NCI-H510A (cell line): ENCODE data around the gene BIRC6.
A peak's percentile ranks its signal among the peaks of the same experiment; 100 is the strongest.
"Not testable (repeated sequence)": the region's sequence is repeated elsewhere in the genome, so short reads cannot be mapped to it uniquely, and the experiment has no call there.

Experiments
- DNase-seq: peaks from one replicate; lab custom pipeline; 2025; lab: John Stamatoyannopoulos, UW

Gene BIRC6

GRCh38 chr2:32617599-32618189 lies 260.9 kb downstream of the BIRC6 start:
- no peak for DNase-seq

GRCh38 chr2:32622570-32623310 lies 265.9 kb downstream of the BIRC6 start:
- no peak for DNase-seq

- DNase-seq: no peak
Measured at GRCh38 chr2:32623311-32623706, 266.5 kb downstream of the BIRC6 start.

GRCh38 chr2:32624812-32625211 lies 268.0 kb downstream of the BIRC6 start:
- DNase-seq: no peak

GRCh38 chr2:32626639-32627221 lies 269.9 kb downstream of the BIRC6 start:
- no peak for DNase-seq

GRCh38 chr2:32627441-32627813 lies 270.6 kb downstream of the BIRC6 start:
- no peak for DNase-seq

GRCh38 chr2:32627814-32628579 lies 271.2 kb downstream of the BIRC6 start, which contains the start of gene TTC27:
TTC27 (plus strand) TSS chr2:32628050; CDS start chr2:32628293, 243 bp downstream.
- peak; percentile 92 for DNase-seq

GRCh38 chr2:32632089-32632488 lies 275.3 kb downstream of the BIRC6 start:
- DNase-seq: no peak

- DNase-seq: no peak
Measured at GRCh38 chr2:32633040-32633439, 276.2 kb downstream of the BIRC6 start.

- DNase-seq: not testable (repeated sequence)
Measured at GRCh38 chr2:32638548-32638947, 281.7 kb downstream of the BIRC6 start.

- no peak for DNase-seq
Measured at GRCh38 chr2:32641180-32641579, 284.4 kb downstream of the BIRC6 start.

- no peak for DNase-seq
Measured at GRCh38 chr2:32647180-32647651, 290.4 kb downstream of the BIRC6 start.

- DNase-seq: no peak
Measured at GRCh38 chr2:32652555-32653209, 295.9 kb downstream of the BIRC6 start.

- no peak for DNase-seq
Measured at GRCh38 chr2:32656069-32656468, 299.2 kb downstream of the BIRC6 start.

GRCh38 chr2:32663864-32664263 lies 307.0 kb downstream of the BIRC6 start:
- no peak for DNase-seq

GRCh38 chr2:32666704-32667103 lies 309.9 kb downstream of the BIRC6 start:
- DNase-seq: no peak

- no peak for DNase-seq
Measured at GRCh38 chr2:32668254-32668653, 311.4 kb downstream of the BIRC6 start.
